CD14-positive monocyte (primary cell): ENCODE results near the gene COA6. TPM values are rescaled to one million over a fixed set of nuclear protein-coding genes. Genes with fewer than 3 reads are reported as not detected.

Source experiments
- DNase-seq, 3 donors: peaks; one replicate each; pipeline ENCODE4 v3.0.0-alpha.2; 2011 to 2022
- H2AFZ ChIP-seq: 2 replicates; pipeline ENCODE4 v1.6.0; 2012; ENCODE audit warnings: mild to moderate bottlenecking, low read depth, low read length, inconsistent platforms; ENCODE audit not compliant: insufficient read depth, poor library complexity, severe bottlenecking
- H3K27ac ChIP-seq, 2 donors: 1 replicate in 1 of 2; 2 replicates in 1 of 2; pipeline ENCODE4 v1.5.1; 2012 to 2013; ENCODE audit warnings: low read length in 2 of 2, control low read depth in 1 of 2, inconsistent platforms in 1 of 2, low read depth in 1 of 2, mild to moderate bottlenecking in 1 of 2
- H3K27me3 ChIP-seq, 2 donors: one replicate each; pipeline versions ENCODE4 v1.6.0 to v1.6.1; 2011 to 2013; ENCODE audit warnings: low read length in 2 of 2; ENCODE audit not compliant: control insufficient read depth in 2 of 2, insufficient read depth in 2 of 2
- H3K36me3 ChIP-seq, 2 donors: replicated peaks in 1 of 2; 1 replicate in 1 of 2; 2 replicates in 1 of 2; pipeline versions ENCODE4 v1.5.1 to v1.6.1; 2012 to 2013; ENCODE audit warnings: low read length in 2 of 2, control low read depth in 1 of 2, inconsistent platforms in 1 of 2, mild to moderate bottlenecking in 1 of 2; ENCODE audit not compliant: insufficient read depth in 2 of 2, control insufficient read depth in 1 of 2
- H3K4me1 ChIP-seq, 2 donors: 1 replicate in 1 of 2; 2 replicates in 1 of 2; pipeline versions ENCODE4 v1.5.1 to v1.6.1; 2012 to 2013; ENCODE audit warnings: low read length in 2 of 2, control low read depth in 1 of 2, inconsistent platforms in 1 of 2, mild to moderate bottlenecking in 1 of 2, moderate library complexity in 1 of 2; ENCODE audit not compliant: insufficient read depth in 2 of 2, control insufficient read depth in 1 of 2
- H3K4me2 ChIP-seq: replicated peaks from 2 replicates; pipeline ENCODE3; 2012; ENCODE audit warnings: low read length, moderate library complexity, mild to moderate bottlenecking; ENCODE audit not compliant: poor library complexity, severe bottlenecking; ENCODE audit errors: extremely low read depth
- H3K4me3 ChIP-seq, 3 experiments: fragments of 200-600 bp in 1 of 3; sonication (generic) in 1 of 3; replicated peaks in 1 of 3; 1 replicate in 2 of 3; 2 replicates in 1 of 3; pipeline ENCODE4 v1.5.1; 2011 to 2013; ENCODE audit warnings: low read length in 3 of 3, mild to moderate bottlenecking in 3 of 3, control low read depth in 2 of 3, low read depth in 2 of 3, inconsistent platforms in 1 of 3, moderate library complexity in 1 of 3
- H3K79me2 ChIP-seq: 2 replicates; pipeline ENCODE4 v1.6.0; 2012; ENCODE audit warnings: mild to moderate bottlenecking, control low read depth, inconsistent platforms, low read length, moderate library complexity; ENCODE audit not compliant: insufficient read depth
- H3K9ac ChIP-seq: 2 replicates; pipeline ENCODE4 v1.6.0; 2017; ENCODE audit warnings: low read length, mild to moderate bottlenecking; ENCODE audit not compliant: insufficient read depth, poor library complexity, severe bottlenecking
- H3K9me3 ChIP-seq, 2 donors: replicated peaks in 1 of 2; 1 replicate in 1 of 2; 2 replicates in 1 of 2; pipeline versions ENCODE4 v1.5.1 to v1.6.1; 2012 to 2013; ENCODE audit warnings: low read length in 2 of 2, control low read depth in 1 of 2; ENCODE audit not compliant: control insufficient read depth in 1 of 2, insufficient read depth in 1 of 2
- H4K20me1 ChIP-seq: 2 replicates; pipeline ENCODE4 v1.6.0; 2012; ENCODE audit warnings: mild to moderate bottlenecking, low read length, control low read depth, moderate library complexity; ENCODE audit not compliant: insufficient read depth
- H3K27ac Mint-ChIP-seq, 7 donors: one replicate each; pipeline ENCODE4 v1.8.0; 2020; ENCODE audit warnings: mild to moderate bottlenecking in 7 of 7, mixed read lengths in 7 of 7, moderate library complexity in 6 of 7, inconsistent platforms in 2 of 7
- H3K27me3 Mint-ChIP-seq, 3 donors: one replicate each; pipeline ENCODE4 v1.8.0; 2021 to 2022; ENCODE audit warnings: low read depth in 3 of 3, mild to moderate bottlenecking in 3 of 3, mixed read lengths in 3 of 3, moderate library complexity in 3 of 3, inconsistent platforms in 1 of 3
- H3K36me3 Mint-ChIP-seq, 2 donors: one replicate each; pipeline ENCODE4 v1.8.0; 2020; ENCODE audit warnings: mixed read lengths in 2 of 2, inconsistent platforms in 1 of 2, mild to moderate bottlenecking in 1 of 2
- H3K4me1 Mint-ChIP-seq: one replicate; pipeline ENCODE4 v1.8.0; 2020; ENCODE audit warnings: mild to moderate bottlenecking, mixed read lengths
- H3K4me3 Mint-ChIP-seq, 2 donors: one replicate each; pipeline ENCODE4 v1.8.0; 2020; ENCODE audit warnings: mild to moderate bottlenecking in 2 of 2, mixed read lengths in 2 of 2, moderate library complexity in 1 of 2
- H3K9me3 Mint-ChIP-seq, 7 donors: one replicate each; pipeline ENCODE4 v1.8.0; 2020 to 2022; ENCODE audit warnings: mixed read lengths in 7 of 7, mild to moderate bottlenecking in 6 of 7, moderate library complexity in 6 of 7, inconsistent platforms in 2 of 7
- CTCF ChIP-seq: fragments of 200-600 bp; IDR thresholded peaks from one replicate; pipeline ENCODE4 v1.8.0; 2022; ENCODE audit warnings: antibody characterized with exemption, mild to moderate bottlenecking
- WGBS: methylation state at CpG from one replicate; pipeline ENCODE4 v1.1.5; 2013; ENCODE audit warnings: missing lambda C conversion rate; ENCODE audit not compliant: insufficient coverage; 5-methylcytosine and 5-hydroxymethylcytosine counted together
- intact Hi-C, 2 donors: fragments of 100-400 bp; cut with micrococcal nuclease; formaldehyde crosslinking; loops; one replicate each; pipeline versions ENCODE4 v1.15.0 to v1.15.1; 2023
- polyA plus RNA-seq, 3 donors: library from polyadenylated mRNA; depleted of rRNA in 1 of 3; unstranded in 2 of 3; stranded (reverse) in 1 of 3; fragments of 300-500 nt in 2 of 3; fragments of >200 nt in 1 of 3; fragmentation: Illumina TruSeq in 2 of 3; gene quantifications; 1 replicate in 2 of 3; 2 replicates in 1 of 3; pipeline ENCODE4 v1.2.3, GENCODE V29; 2012 to 2021

Gene COA6
- polyA plus RNA-seq, 3 donors = 7.2 to 55.5 (median 46.3) TPM

GRCh38 chr1:234369033-234369430 is 4.2 kb upstream of the COA6 start:
- H3K27me3 Mint-ChIP-seq = peaks cover 0 to 7% (median 4%) of the 10 kb centered on the region in 3 donors
- H3K9me3 Mint-ChIP-seq = no peaks in the 10 kb centered on the region
- no peaks in the 10 kb centered on the region for H3K36me3 Mint-ChIP-seq
- H3K27ac Mint-ChIP-seq = no peak overlapping the region
- Histone ChIP-seq H3K27me3 (no peaks in the 10 kb centered on the region), H3K4me2 (no peak overlapping the region), H3K9ac (no peak overlapping the region), H3K4me3 (no peak overlapping the region), H3K4me1 (peaks cover 9 to 21% of the 10 kb centered on the region in 2 donors), H3K36me3 (no peaks in the 10 kb centered on the region), H3K27ac (no peak overlapping the region), H3K79me2 (peaks cover 5% of the 10 kb centered on the region), H3K9me3 (no peaks in the 10 kb centered on the region), H4K20me1 (no peaks in the 10 kb centered on the region), H2AFZ (peak overlapping the region; percentile 31)
- no peak for TF ChIP-seq CTCF
- H3K4me1 Mint-ChIP-seq = peaks cover 18% of the 10 kb centered on the region
- H3K4me3 Mint-ChIP-seq = no peak overlapping the region
- intact Hi-C loops = no loop called here
- no CpG with 5 or more reads among the region's 3 CpGs for WGBS
- DNase-seq = no peak

GRCh38 chr1:234369784-234370183 is 3.5 kb upstream of the COA6 start:
- no peak overlapping the region for H3K4me3 ChIP-seq
- H3K4me3 Mint-ChIP-seq = no peak overlapping the region
- H3K36me3 Mint-ChIP-seq = no peaks in the 10 kb centered on the region
- WGBS = no CpG with 5 or more reads among the region's 1 CpG
- H3K27ac Mint-ChIP-seq = peak overlapping the region in 1 of 7 donors; percentile 76
- H3K79me2 ChIP-seq = peaks cover 12% of the 10 kb centered on the region
- peaks cover 26% of the 10 kb centered on the region for H3K4me1 Mint-ChIP-seq
- H4K20me1 ChIP-seq = no peaks in the 10 kb centered on the region
- H3K9ac ChIP-seq = no peak overlapping the region
- no peaks in the 10 kb centered on the region for H3K36me3 ChIP-seq
- no peaks in the 10 kb centered on the region for H3K9me3 Mint-ChIP-seq
- H2AFZ ChIP-seq = no peak overlapping the region
- H3K27ac ChIP-seq = no peak overlapping the region
- H3K4me1 ChIP-seq = peaks cover 17 to 29% of the 10 kb centered on the region in 2 donors
- H3K4me2 ChIP-seq = no peak overlapping the region
- intact Hi-C loops = loop anchor here (5.0 kb wide), 1 partner anchor 42 kb away; no protein-coding TSS in a partner anchor
- peaks cover 0 to 7% (median 4%) of the 10 kb centered on the region in 3 donors for H3K27me3 Mint-ChIP-seq
- DNase-seq = peak in 2 of 3 donors; percentile 10 to 25
- H3K9me3 ChIP-seq = no peaks in the 10 kb centered on the region
- no peak for TF ChIP-seq CTCF
- H3K27me3 ChIP-seq = no peaks in the 10 kb centered on the region
